ENCODE data around the gene CRTAC1. TPM values are rescaled to one million over a fixed set of nuclear protein-coding genes. Genes with fewer than 3 reads are reported as not detected.

CRTAC1 gene
- total and polyA plus RNA-seq, 2 experiments from 2014 or later = 0.30 to 8.0 TPM

GRCh38 chr10:97910661-97911060, 119.8 kb downstream of the CRTAC1 start:
- TF ChIP-seq CTCF (IDR thresholded peaks at IDR 0.05; ENCODE audit: low read depth, low read length) = no peak
- no peak overlapping the region for H3K4me3 ChIP-seq
- DNase-seq (ENCODE audit: low read depth in 1 of 2, low spot score in 1 of 2) = no peak

GRCh38 chr10:97907830-97908229, 122.6 kb downstream of the CRTAC1 start:
- Histone ChIP-seq H3K36me3 (no peaks in the 10 kb centered on the region), H3K27ac (no peak overlapping the region), H3K4me3 (no peak overlapping the region), H3K9me3 (ENCODE audit: low read depth) (no peaks in the 10 kb centered on the region), H3K27me3 (no peaks in the 10 kb centered on the region), H3K4me1 (ENCODE audit: low read depth) (peaks cover 3% of the 10 kb centered on the region)
- no peak for DNase-seq (ENCODE audit: low read depth in 1 of 2, low spot score in 1 of 2)
- TF ChIP-seq CTCF (IDR thresholded peaks at IDR 0.05; ENCODE audit: low read depth, low read length) = no peak

More at GRCh38 chr10:97910661-97911060, 119.8 kb downstream of the CRTAC1 start:
- no peaks in the 10 kb centered on the region for H3K36me3 ChIP-seq
- no peaks in the 10 kb centered on the region for H3K9me3 ChIP-seq (ENCODE audit: low read depth)
- H3K27ac ChIP-seq = no peak overlapping the region
- no peaks in the 10 kb centered on the region for H3K4me1 ChIP-seq (ENCODE audit: low read depth)
- no peaks in the 10 kb centered on the region for H3K27me3 ChIP-seq

GRCh38 chr10:97907211-97907610, 123.2 kb downstream of the CRTAC1 start:
- Histone ChIP-seq H3K4me1 (ENCODE audit: low read depth) (peaks cover 3% of the 10 kb centered on the region), H3K9me3 (ENCODE audit: low read depth) (no peaks in the 10 kb centered on the region), H3K36me3 (no peaks in the 10 kb centered on the region), H3K27ac (no peak overlapping the region), H3K27me3 (no peaks in the 10 kb centered on the region), H3K4me3 (no peak overlapping the region)
- TF ChIP-seq CTCF (IDR thresholded peaks at IDR 0.05; ENCODE audit: low read depth, low read length) = no peak
- no peak for DNase-seq (ENCODE audit: low read depth in 1 of 2, low spot score in 1 of 2)

- no peak for TF ChIP-seq CTCF (IDR thresholded peaks at IDR 0.05; ENCODE audit: low read depth, low read length)
- Histone ChIP-seq H3K27ac (no peak overlapping the region), H3K9me3 (ENCODE audit: low read depth) (no peaks in the 10 kb centered on the region), H3K4me1 (ENCODE audit: low read depth) (peaks cover 3% of the 10 kb centered on the region), H3K36me3 (no peaks in the 10 kb centered on the region), H3K4me3 (no peak overlapping the region), H3K27me3 (no peaks in the 10 kb centered on the region)
- no peak for DNase-seq (ENCODE audit: low read depth in 1 of 2, low spot score in 1 of 2)
Observed at GRCh38 chr10:97905276-97905675, 125.1 kb downstream of the CRTAC1 start.

GRCh38 chr10:97904576-97904975, 125.8 kb downstream of the CRTAC1 start:
- peaks cover 3% of the 10 kb centered on the region for H3K4me1 ChIP-seq (ENCODE audit: low read depth)
- TF ChIP-seq CTCF (IDR thresholded peaks at IDR 0.05; ENCODE audit: low read depth, low read length) = no peak
- no peak overlapping the region for H3K27ac ChIP-seq
- H3K9me3 ChIP-seq (ENCODE audit: low read depth) = no peaks in the 10 kb centered on the region
- no peak for DNase-seq (ENCODE audit: low read depth in 1 of 2, low spot score in 1 of 2)
- H3K36me3 ChIP-seq = no peaks in the 10 kb centered on the region
- H3K27me3 ChIP-seq = no peaks in the 10 kb centered on the region
- no peak overlapping the region for H3K4me3 ChIP-seq

- H3K27ac ChIP-seq = no peak overlapping the region
- H3K9me3 ChIP-seq (ENCODE audit: low read depth) = no peaks in the 10 kb centered on the region
- H3K36me3 ChIP-seq = no peaks in the 10 kb centered on the region
- no peak for DNase-seq (ENCODE audit: low read depth in 1 of 2, low spot score in 1 of 2)
- no peak overlapping the region for H3K4me3 ChIP-seq
- peaks cover 3% of the 10 kb centered on the region for H3K4me1 ChIP-seq (ENCODE audit: low read depth)
- no peaks in the 10 kb centered on the region for H3K27me3 ChIP-seq
- TF ChIP-seq CTCF (IDR thresholded peaks at IDR 0.05; ENCODE audit: low read depth, low read length) = no peak
Observed at GRCh38 chr10:97904018-97904381, 126.4 kb downstream of the CRTAC1 start.
